SK-N-SH treated with all-trans-retinoic acid at 6 μM for 48 hours (cell line): ENCODE results near the gene RHOJ.

ENCODE experiments used
- CREB5 ChIP-seq: fragments of 250-450 bp; sonication (Bioruptor Pico); IDR thresholded peaks from 2 replicates; pipeline ENCODE4 v1.5.1; 2020; ENCODE audit warnings: low read depth, mild to moderate bottlenecking, moderate library complexity
- ESRRG ChIP-seq: fragments of 250-450 bp; sonication (Bioruptor Pico); IDR thresholded peaks from 2 replicates; pipeline ENCODE4 v1.6.1; 2021; ENCODE audit warnings: mild to moderate bottlenecking
- GLIS3 ChIP-seq: fragments of 250-450 bp; sonication (Bioruptor Pico); IDR thresholded peaks from 2 replicates; pipeline ENCODE4 v1.5.0; 2020; ENCODE audit warnings: mild to moderate bottlenecking, moderate library complexity
- PATZ1 ChIP-seq: fragments of 250-450 bp; sonication (Bioruptor Pico); IDR thresholded peaks from 2 replicates; pipeline ENCODE4 v1.8.0; 2020; ENCODE audit warnings: mild to moderate bottlenecking, moderate library complexity, borderline replicate concordance
- POU6F1 ChIP-seq: fragments of 250-450 bp; sonication (Bioruptor Pico); IDR thresholded peaks from 2 replicates; pipeline ENCODE4 v1.8.0; 2021; ENCODE audit warnings: low read depth, mild to moderate bottlenecking, moderate library complexity, borderline replicate concordance
- PPARA ChIP-seq: fragments of 250-450 bp; sonication (Bioruptor Pico); IDR thresholded peaks from 2 replicates; pipeline ENCODE4 v1.5.0; 2020; ENCODE audit warnings: mild to moderate bottlenecking, borderline replicate concordance
- TCF4 ChIP-seq: fragments of 250-450 bp; sonication (Bioruptor Pico); IDR thresholded peaks from 2 replicates; pipeline ENCODE4 v1.8.0; 2021; ENCODE audit warnings: mild to moderate bottlenecking, moderate library complexity, borderline replicate concordance

GRCh38 chr14:63322472-63322871 is 118.2 kb downstream of the RHOJ start:
- TF ChIP-seq GLIS3 (CRISPR knock-in tag) (no peak), PPARA (no peak), TCF4 (CRISPR knock-in tag) (no peak), PATZ1 (CRISPR knock-in tag) (no peak), CREB5 (no peak), POU6F1 (CRISPR knock-in tag) (no peak), ESRRG (CRISPR knock-in tag) (no peak)
